ENCODE results near the gene LY6G6D. TPM values are rescaled to one million over a fixed set of nuclear protein-coding genes. Genes with fewer than 3 reads are reported as not detected.

LY6G6D gene
- total and polyA plus RNA-seq, 12 donors: not detected

DNA sequence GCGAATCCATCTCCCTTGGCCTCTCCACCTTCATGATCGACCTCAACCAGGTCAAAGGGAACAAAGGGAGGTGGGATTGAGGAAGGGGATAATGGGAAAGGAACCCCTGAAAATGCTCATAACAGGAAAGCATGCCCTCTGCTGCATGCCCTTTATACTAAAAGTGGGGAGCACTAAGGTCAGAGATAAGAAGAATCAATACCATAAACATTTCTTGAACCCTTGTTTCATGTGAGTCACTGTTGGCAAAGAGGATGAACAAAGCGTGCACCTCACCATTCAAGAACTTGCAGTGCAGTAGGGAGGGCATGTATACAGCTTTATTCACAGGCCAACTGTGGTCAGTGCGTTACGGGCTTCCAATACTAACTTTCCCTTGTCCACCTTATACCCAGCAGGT is 45.6 kb downstream of the LY6G6D start:
- Histone ChIP-seq H3K4me1 (peaks cover 0 to 16% (median 5%) of the 10 kb centered on the region in 9 donors), H3K4me3 (no peak overlapping the region), H3K9me3 (no peaks in the 10 kb centered on the region), H3K36me3 (peaks cover 0 to 17% (median 0%) of the 10 kb centered on the region in 9 donors), H3K27ac (no peak overlapping the region), H3K27me3 (no peaks in the 10 kb centered on the region)
- TF ChIP-seq, protein P1, sequence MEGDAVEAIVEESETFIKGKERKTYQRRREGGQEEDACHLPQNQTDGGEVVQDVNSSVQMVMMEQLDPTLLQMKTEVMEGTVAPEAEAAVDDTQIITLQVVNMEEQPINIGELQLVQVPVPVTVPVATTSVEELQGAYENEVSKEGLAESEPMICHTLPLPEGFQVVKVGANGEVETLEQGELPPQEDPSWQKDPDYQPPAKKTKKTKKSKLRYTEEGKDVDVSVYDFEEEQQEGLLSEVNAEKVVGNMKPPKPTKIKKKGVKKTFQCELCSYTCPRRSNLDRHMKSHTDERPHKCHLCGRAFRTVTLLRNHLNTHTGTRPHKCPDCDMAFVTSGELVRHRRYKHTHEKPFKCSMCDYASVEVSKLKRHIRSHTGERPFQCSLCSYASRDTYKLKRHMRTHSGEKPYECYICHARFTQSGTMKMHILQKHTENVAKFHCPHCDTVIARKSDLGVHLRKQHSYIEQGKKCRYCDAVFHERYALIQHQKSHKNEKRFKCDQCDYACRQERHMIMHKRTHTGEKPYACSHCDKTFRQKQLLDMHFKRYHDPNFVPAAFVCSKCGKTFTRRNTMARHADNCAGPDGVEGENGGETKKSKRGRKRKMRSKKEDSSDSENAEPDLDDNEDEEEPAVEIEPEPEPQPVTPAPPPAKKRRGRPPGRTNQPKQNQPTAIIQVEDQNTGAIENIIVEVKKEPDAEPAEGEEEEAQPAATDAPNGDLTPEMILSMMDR (IDR thresholded peaks at IDR 0.05): no peak
- DNase-seq (no peak), ATAC-seq (no peak)
- 93 to 95% methylated on average over 5 of the region's 5 CpGs for WGBS, 2 donors
- intact Hi-C loops (cut with DNase I): loop anchor here in 1 of 10 donors (10.0 kb wide), 1 partner anchor 76 kb away; the partner anchor contains the start of gene LY6G5C

DNA sequence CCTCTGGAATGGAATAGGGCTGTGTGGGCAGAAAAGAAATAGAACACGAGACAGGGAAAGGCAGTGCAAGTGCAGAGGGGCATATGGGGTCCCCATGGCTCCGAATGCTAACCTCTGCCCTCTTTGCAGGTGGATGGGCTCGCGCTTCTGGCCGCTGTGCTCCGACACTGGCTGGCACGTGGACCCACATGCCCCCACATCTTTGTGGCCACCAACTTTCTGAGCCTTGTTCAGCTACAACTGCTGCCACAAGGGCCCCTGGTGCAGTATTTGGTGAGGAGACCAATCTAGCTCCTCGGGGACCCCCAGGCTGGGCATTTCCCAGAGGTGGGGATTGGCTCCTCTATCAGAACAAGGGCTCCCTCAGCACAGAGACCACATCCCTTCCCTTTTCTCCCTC is 46.2 kb downstream of the LY6G6D start:
- Histone ChIP-seq H3K4me3 (no peak overlapping the region), H3K36me3 (peaks cover 0 to 17% (median 0%) of the 10 kb centered on the region in 9 donors), H3K27ac (no peak overlapping the region), H3K4me1 (peaks cover 0 to 20% (median 5%) of the 10 kb centered on the region in 9 donors), H3K9me3 (no peaks in the 10 kb centered on the region), H3K27me3 (no peaks in the 10 kb centered on the region)
- DNase-seq (no peak), ATAC-seq (no peak)
- TF ChIP-seq, protein P1 (IDR thresholded peaks at IDR 0.05): no peak
- intact Hi-C loops (cut with DNase I): loop anchor here in 1 of 10 donors (10.0 kb wide), 1 partner anchor 77 kb away; the partner anchor contains the start of gene LY6G5C
- 96 to 97% methylated on average over 8 of the region's 8 CpGs for WGBS, 2 donors

DNA sequence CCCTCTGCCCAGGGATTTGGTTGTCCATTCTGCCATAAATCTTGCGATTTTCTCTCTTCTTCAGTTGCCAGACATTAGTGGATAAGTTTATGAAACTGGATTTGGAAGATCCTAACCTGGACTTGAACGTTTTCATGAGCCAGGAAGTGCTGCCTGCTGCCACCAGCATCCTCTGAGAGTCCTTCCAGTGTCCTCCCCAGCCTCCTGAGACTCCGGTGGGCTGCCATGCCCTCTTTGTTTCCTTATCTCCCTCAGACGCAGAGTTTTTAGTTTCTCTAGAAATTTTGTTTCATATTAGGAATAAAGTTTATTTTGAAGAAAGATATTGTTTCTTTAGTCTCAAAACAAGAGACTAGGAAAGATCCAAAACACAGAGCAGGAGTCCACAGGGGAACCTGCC is 47.2 kb downstream of the LY6G6D start, which contains the start of gene SAPCD1:
Gene SAPCD1 (plus strand): TSS at position 301 of the 400 bp plus-strand sequence. CDS start 399 bp downstream, outside the sequence.
- TF ChIP-seq, protein P1 (IDR thresholded peaks at IDR 0.05): no peak
- Histone ChIP-seq H3K4me3 (no peak within 1 kb of the TSS), H3K9me3 (no peaks in the 10 kb centered on the region), H3K4me1 (peaks cover 0 to 23% (median 5%) of the 10 kb centered on the region in 9 donors), H3K27me3 (no peaks in the 10 kb centered on the region), H3K36me3 (peaks cover 0 to 17% (median 0%) of the 10 kb centered on the region in 9 donors), H3K27ac (peak within 1 kb of the TSS in 3 of 10 donors; percentile 15 to 33 (median 31))
- 71 to 74% methylated on average over 4 of the region's 4 CpGs for WGBS, 2 donors
- intact Hi-C loops (cut with DNase I): loop anchor here in 1 of 10 donors (10.0 kb wide), 1 partner anchor 78 kb away; the partner anchor contains the start of gene LY6G5C
- no peak for ATAC-seq
- DNase-seq: no peak

DNA sequence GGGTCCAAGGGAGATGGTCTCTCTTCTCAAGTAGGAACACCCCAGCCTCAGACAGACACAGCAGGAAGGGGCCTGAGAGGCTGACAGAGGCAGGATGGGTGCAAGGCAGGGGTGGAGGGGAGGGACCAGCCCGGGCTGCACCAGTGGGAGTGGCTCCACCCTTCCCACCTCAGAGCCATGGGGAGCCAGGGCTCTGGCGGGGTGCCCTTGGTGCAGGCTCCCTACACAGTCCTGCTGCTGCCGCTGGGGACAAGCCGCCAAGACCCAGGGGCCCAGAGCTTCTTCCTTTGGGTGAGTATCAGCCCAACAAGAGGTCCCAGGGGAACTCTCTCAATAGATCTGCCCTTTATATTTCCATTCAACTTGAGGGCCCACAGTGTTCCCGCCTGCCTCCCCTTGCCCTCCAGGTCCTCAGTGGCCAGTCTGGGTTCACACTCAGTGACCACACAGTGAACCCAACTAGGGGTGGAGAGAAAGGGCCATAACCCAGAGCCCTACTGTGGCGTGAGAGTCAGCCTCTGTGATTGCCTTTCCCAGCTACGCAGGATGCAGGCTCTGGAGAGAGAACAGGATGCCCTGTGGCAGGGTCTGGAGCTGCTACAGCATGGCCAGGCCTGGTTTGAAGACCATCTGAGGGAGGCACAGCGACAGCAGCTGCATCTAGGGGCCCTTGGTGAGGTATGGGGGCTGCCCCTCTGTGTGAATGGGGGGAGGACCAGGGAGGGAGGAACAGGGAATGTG is 47.9 kb downstream of the LY6G6D start:
- Histone ChIP-seq H3K4me3 (no peak overlapping the region), H3K27me3 (no peaks in the 10 kb centered on the region), H3K36me3 (peaks cover 0 to 17% (median 0%) of the 10 kb centered on the region in 9 donors), H3K27ac (peak overlapping the region in 3 of 10 donors; percentile 15 to 33 (median 31)), H3K4me1 (peaks cover 0 to 23% (median 7%) of the 10 kb centered on the region in 9 donors), H3K9me3 (no peaks in the 10 kb centered on the region)
- intact Hi-C loops (cut with DNase I): loop anchor here in 1 of 10 donors (10.0 kb wide), 1 partner anchor 78 kb away; the partner anchor contains the start of gene LY6G5C
- DNase-seq (no peak), ATAC-seq (peak in 4 of 8 donors; percentile 8 to 21 (median 12))
- TF ChIP-seq, protein P1 (IDR thresholded peaks at IDR 0.05): no peak
- WGBS, 2 donors: 70 to 71% methylated on average over 8 of the region's 8 CpGs

Measured in heart right ventricle (tissue), 16 donors.